GM12878 (cell line): Measurements from ENCODE around the gene PLAAT5. TPM values are rescaled to one million over a fixed set of nuclear protein-coding genes. Genes with fewer than 3 reads are reported as not detected.

Experiments used
- ATAC-seq: fragments of 200-7000 bp; cut with Tn5 transposase; 3 replicates; pipeline ENCODE4 v1.9.1; 2020; ENCODE audit warnings: mild to moderate bottlenecking, moderate library complexity
- Bru-seq: library from RNA; stranded (reverse); fragments of 400-500 nt; gene quantifications from one replicate; lab custom pipeline; 2021; lab: Mats Ljungman, UMichigan
- BruChase-seq, 2 experiments: library from RNA; stranded (reverse); fragments of 400-500 nt; gene quantifications; one replicate each; lab custom pipeline; 2021; lab: Mats Ljungman, UMichigan
- BruUV-seq: library from RNA; stranded (reverse); fragments of 400-500 nt; replicated peaks from 2 replicates; lab custom pipeline; 2021; lab: Mats Ljungman, UMichigan
- CTCF ChIA-PET: fragments of 300-600 bp; sonication (Branson Sonifier 250); formaldehyde crosslinking; extraction: SDS; loops from one replicate; lab custom pipeline; 2021; ENCODE audit warnings: inconsistent platforms; lab: Yijun Ruan, JAX
- POLR2A ChIA-PET: fragments of 350-600 bp; formaldehyde crosslinking; extraction: SDS; loops from one replicate; lab custom pipeline; 2021; ENCODE audit warnings: inconsistent platforms; lab: Charles Lee
- RAD21 ChIA-PET: fragments of 300-600 bp; sonication (Branson Sonifier 250); formaldehyde crosslinking; loops from one replicate; lab custom pipeline; 2023; ENCODE audit warnings: antibody characterized with exemption; ENCODE audit not compliant: unreplicated experiment; lab: Charles Lee
- SMC1A ChIA-PET: fragments of 300-600 bp; sonication (Branson Sonifier 250); formaldehyde crosslinking; loops from one replicate; lab custom pipeline; 2023; ENCODE audit not compliant: unreplicated experiment, uncharacterized antibody; lab: Charles Lee
- DNase-seq: peaks from one replicate; pipeline ENCODE4 v3.0.0-alpha.2; 2011; ENCODE audit warnings: low read depth, low spot score
- FAIRE-seq: peaks from 3 replicates; lab custom pipeline; 2011; peaks lifted over from hg19 to GRCh38; lab: Jason Lieb, UNC
- H2AFZ ChIP-seq: 2 replicates; pipeline ENCODE4 v1.6.0; 2011; ENCODE audit warnings: low read depth, low read length, control low read depth; ENCODE audit not compliant: control insufficient read depth
- H3K27ac ChIP-seq: 2 replicates; pipeline ENCODE4 v1.5.1; 2011; ENCODE audit warnings: control low read depth; ENCODE audit not compliant: control insufficient read depth, insufficient read depth
- H3K27me3 ChIP-seq, 2 experiments: replicated peaks in 1 of 2; 2 replicates each; pipeline versions ENCODE4 v1.6.0 to v1.6.1; 2011; ENCODE audit warnings: low read length in 1 of 2; ENCODE audit not compliant: control insufficient read depth in 2 of 2, insufficient read depth in 2 of 2
- H3K36me3 ChIP-seq, 2 experiments: 2 replicates each; pipeline ENCODE4 v1.5.1; 2011; ENCODE audit warnings: low read length in 1 of 2; ENCODE audit not compliant: control insufficient read depth in 2 of 2, insufficient read depth in 2 of 2
- H3K4me1 ChIP-seq: 2 replicates; pipeline ENCODE4 v1.6.1; 2011; ENCODE audit warnings: mild to moderate bottlenecking, low read length, moderate library complexity, mixed read lengths; ENCODE audit not compliant: control insufficient read depth, insufficient read depth
- H3K4me2 ChIP-seq: 2 replicates; pipeline ENCODE4 v1.6.0; 2011; ENCODE audit warnings: control low read depth; ENCODE audit not compliant: control insufficient read depth, insufficient read depth
- H3K4me3 ChIP-seq: fragments of 200-600 bp; sonication (generic); 2 replicates; pipeline ENCODE4 v1.5.1; 2016
- H3K79me2 ChIP-seq: 2 replicates; pipeline ENCODE4 v1.6.0; 2011; ENCODE audit warnings: low read length; ENCODE audit not compliant: control insufficient read depth, insufficient read depth
- H3K9ac ChIP-seq: 2 replicates; pipeline ENCODE4 v1.8.0; 2011; ENCODE audit warnings: low read length, control low read depth, mixed read lengths; ENCODE audit not compliant: control insufficient read depth, insufficient read depth
- H3K9me3 ChIP-seq: replicated peaks from 3 replicates; pipeline ENCODE4 v1.5.1; 2011; ENCODE audit warnings: mild to moderate bottlenecking, low read length; ENCODE audit not compliant: control insufficient read depth, insufficient read depth
- H4K20me1 ChIP-seq: 2 replicates; pipeline ENCODE4 v1.6.0; 2011; ENCODE audit not compliant: control insufficient read depth, insufficient read depth
- CREM ChIP-seq: IDR thresholded peaks from 2 replicates; pipeline ENCODE4 v1.6.1; 2014; ENCODE audit warnings: antibody characterized with exemption, low read depth
- HDAC6 ChIP-seq: fragments of 200-600 bp; sonication (generic); IDR thresholded peaks from one replicate; pipeline ENCODE4 v1.8.0; 2017; ENCODE audit warnings: antibody characterized with exemption; ENCODE audit not compliant: unreplicated experiment
- SP1 ChIP-seq: IDR thresholded peaks from one replicate; pipeline ENCODE4 v1.6.1; 2011; ENCODE audit warnings: low read depth, low read length
- SRF ChIP-seq, 2 experiments: IDR thresholded peaks; 2 replicates each; pipeline ENCODE4 v1.6.1; 2011; ENCODE audit warnings: low read depth in 2 of 2, low read length in 2 of 2, mild to moderate bottlenecking in 1 of 2, moderate library complexity in 1 of 2
- SUZ12 ChIP-seq: fragments of 200-600 bp; sonication (generic); IDR thresholded peaks from one replicate; pipeline ENCODE4 v1.6.1; 2018; ENCODE audit warnings: antibody characterized with exemption, mild to moderate bottlenecking; ENCODE audit not compliant: unreplicated experiment
- ZNF384 ChIP-seq: IDR thresholded peaks from 2 replicates; pipeline ENCODE4 v1.6.1; 2012; ENCODE audit warnings: low read depth, mild to moderate bottlenecking, low read length, improper control_type of control experiment, borderline replicate concordance
- WGBS: methylation state at CpG from one replicate; pipeline ENCODE4 v1.1.6; 2016; ENCODE audit warnings: low lambda C conversion rate; ENCODE audit not compliant: insufficient replicate concordance, insufficient coverage; ENCODE audit errors: missing lambda C conversion rate; 5-methylcytosine and 5-hydroxymethylcytosine counted together
- in situ Hi-C: fragments of 300-500 bp; cut with MboI; formaldehyde crosslinking; loops from 9 replicates; pipeline ENCODE4 v1.14.3; 2018; ENCODE audit warnings: mixed read lengths
- intact Hi-C: fragments of 100-400 bp; cut with micrococcal nuclease; formaldehyde crosslinking; loops from one replicate; pipeline ENCODE4 v1.14.2; 2022; ENCODE audit not compliant: unreplicated experiment
- long read RNA-seq, 2 experiments: library from polyadenylated mRNA; unstranded; transcript quantifications; one replicate each; pipeline ENCODE4 v2.0.0, GENCODE V29; 2019 to 2020
- polyA minus RNA-seq, 3 experiments: library from RNA; depleted of rRNA, polyadenylated mRNA; stranded (reverse); fragments of >200 nt; gene quantifications; 2 replicates each; pipeline ENCODE4 v1.2.3, GENCODE V29; 2011
- polyA plus RNA-seq, 11 experiments: library from polyadenylated mRNA; depleted of rRNA in 4 of 11; unstranded in 6 of 11; stranded (reverse) in 5 of 11; fragments of >200 nt; fragmentation: Nextera tagmentation in 4 of 11; fragmentation: Illumina TruSeq in 1 of 11; extraction: Ambion mirVana in 4 of 11; extraction: Trizol in 1 of 11; gene quantifications; 1 replicate in 1 of 11; 2 replicates in 10 of 11; pipeline versions ENCODE4 v1.2.1 to v1.2.3, GENCODE V29; 2011 to 2016; ENCODE audit warnings: inconsistent platforms in 2 of 11, missing spikeins in 2 of 11, low read depth in 1 of 11
- total RNA-seq, 4 experiments: library from RNA; depleted of rRNA in 3 of 4; stranded (reverse); fragments of >200 nt in 3 of 4; fragmentation: Illumina TruSeq in 1 of 4; extraction: Trizol in 1 of 4; gene quantifications; 2 replicates each; pipeline versions ENCODE4 v1.2.1 to v1.2.3, GENCODE V29; 2013 to 2021
- TF ChIP-seq, protein P1 (sequence below): IDR thresholded peaks from 2 replicates; pipeline ENCODE4 v1.6.1; 2012; ENCODE audit warnings: low read depth, low read length, improper control_type of control experiment
- TF ChIP-seq, protein P2 (sequence below): fragments of 450-650 bp; IDR thresholded peaks from 2 replicates; pipeline ENCODE4 v1.6.1; 2014; ENCODE audit warnings: mild to moderate bottlenecking
- TF ChIP-seq, protein P3 (sequence below): IDR thresholded peaks from 2 replicates; pipeline ENCODE4 v1.6.1; 2011; ENCODE audit warnings: borderline replicate concordance, low read depth, mild to moderate bottlenecking, moderate library complexity, mixed read lengths, low read length; ENCODE audit not compliant: insufficient read depth; ENCODE audit errors: extremely low read length

Gene PLAAT5, protein sequence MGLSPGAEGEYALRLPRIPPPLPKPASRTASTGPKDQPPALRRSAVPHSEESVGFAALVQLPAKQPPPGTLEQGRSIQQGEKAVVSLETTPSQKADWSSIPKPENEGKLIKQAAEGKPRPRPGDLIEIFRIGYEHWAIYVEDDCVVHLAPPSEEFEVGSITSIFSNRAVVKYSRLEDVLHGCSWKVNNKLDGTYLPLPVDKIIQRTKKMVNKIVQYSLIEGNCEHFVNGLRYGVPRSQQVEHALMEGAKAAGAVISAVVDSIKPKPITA
- not detected in 2 replicates for total RNA-seq (2013; cell fraction: nucleolus; rRNA removed)
- total RNA-seq (2014; rRNA removed) (not detected in 2 replicates), total RNA-seq (2014; rRNA removed; fragmentation: Illumina TruSeq; extraction: Trizol) (not detected in 2 replicates), total RNA-seq (2021) (not detected in 2 replicates), polyA plus RNA-seq (2011; rRNA removed) (not detected in 2 replicates), polyA plus RNA-seq (2014; fragmentation: Illumina TruSeq; extraction: Trizol) (not detected in 2 replicates), polyA plus RNA-seq (2014; fragmentation: Nextera tagmentation; extraction: Ambion mirVana) (not detected), polyA plus RNA-seq (2014; rRNA removed) (not detected in 2 replicates), polyA plus RNA-seq (2016; fragmentation: Nextera tagmentation; extraction: Ambion mirVana) (not detected), polyA minus RNA-seq (2011; rRNA and poly(A)+ RNA removed) (not detected in 2 replicates), Bru-seq, nascent RNA (percentile 3 among the genes with signal in this experiment), BruChase-seq, experiment 1, labeled RNA remaining after a 6-hour chase (percentile 8 among the genes with signal in this experiment), BruChase-seq, experiment 2, labeled RNA remaining after a 2-hour chase (percentile 3 among the genes with signal in this experiment)
- not detected for polyA plus RNA-seq (2011; ENCODE audit: low read depth)
- not detected in 2 replicates for polyA plus RNA-seq (2011; cell fraction: cytosol; rRNA removed)
- not detected in 2 replicates for polyA plus RNA-seq (2011; cell fraction: nucleus; rRNA removed)
- polyA plus RNA-seq (2012): not detected in 2 replicates
- polyA minus RNA-seq (2011; cell fraction: cytosol; rRNA and poly(A)+ RNA removed): not detected in 2 replicates
- not detected in 2 replicates for polyA minus RNA-seq (2011; cell fraction: nucleus; rRNA and poly(A)+ RNA removed)
- long read RNA-seq, experiment 1: 0 reads
- long read RNA-seq, experiment 2: 0 reads

DNA sequence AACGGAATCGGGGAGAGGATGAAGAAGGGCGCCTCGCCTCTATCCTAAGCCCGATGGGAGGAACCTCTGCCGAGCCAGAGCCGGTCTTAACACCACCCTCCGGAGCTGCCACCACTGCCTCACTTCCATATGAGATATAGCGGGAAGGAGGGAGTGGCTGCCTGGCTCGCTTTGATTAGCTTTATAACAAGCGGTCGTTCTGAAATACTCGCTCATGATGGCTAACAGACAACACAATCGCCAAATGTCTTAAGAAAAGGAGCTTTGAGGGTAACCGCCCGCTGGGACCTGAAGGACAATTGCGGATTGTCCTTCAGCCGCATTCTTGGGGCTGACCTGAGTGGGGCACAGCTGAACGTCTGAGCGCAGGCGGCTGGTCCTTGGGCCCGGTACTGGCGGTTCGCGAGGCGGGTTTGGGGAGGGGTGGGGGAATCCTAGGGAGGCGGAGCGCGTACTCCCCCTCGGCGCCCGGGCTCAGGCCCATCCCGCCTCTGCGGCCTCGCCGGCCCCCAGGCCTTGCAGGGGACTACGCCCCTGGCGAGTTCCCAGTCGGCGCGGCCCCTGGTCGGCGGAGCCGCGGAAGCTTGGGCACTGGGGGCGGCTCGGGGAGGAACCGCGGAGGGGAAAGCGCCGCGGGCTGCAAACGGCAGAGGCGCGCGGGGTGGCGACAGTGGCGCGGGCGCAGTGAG, at the start of gene PLAAT5:
TSS of gene PLAAT5 (minus strand) at position 617 of the 689 bp plus-strand sequence. CDS start at position 484, 133 bp downstream.
- H3K9ac ChIP-seq: no peak within 1 kb of the TSS
- in situ Hi-C loops: no loop called here

More for the DNA sequence above, at the start of gene PLAAT5:
- WGBS: 42% methylated on average over 54 of the region's 60 CpGs
- Histone ChIP-seq H3K9me3 (no peaks in the 10 kb centered on the region; the same call in 2 of the 3 replicates), H3K27me3 (peaks cover 3 to 8% of the 10 kb centered on the region in 2 experiments; a peak in 3 of 4 replicates), H3K4me3 (no peak within 1 kb of the TSS), H4K20me1 (no peaks in the 10 kb centered on the region), H3K36me3 (no peaks in the 10 kb centered on the region), H3K27ac (no peak within 1 kb of the TSS), H3K4me1 (no peaks in the 10 kb centered on the region), H3K79me2 (no peaks in the 10 kb centered on the region), H2AFZ (no peak within 1 kb of the TSS), H3K4me2 (no peak within 1 kb of the TSS; the same call in 1 of the 2 replicates)
- POLR2A ChIA-PET: no interaction called here
- TF ChIP-seq SP1 (no peak), SUZ12 (peak; percentile 38), HDAC6 (peak; percentile 52), CREM (no peak), ZNF384 (no peak), SRF (IDR thresholded peaks at IDR 0.05; ENCODE audit: low read depth in 2 of 2, low read length in 2 of 2) (no peak)
- TF ChIP-seq, protein P1, sequence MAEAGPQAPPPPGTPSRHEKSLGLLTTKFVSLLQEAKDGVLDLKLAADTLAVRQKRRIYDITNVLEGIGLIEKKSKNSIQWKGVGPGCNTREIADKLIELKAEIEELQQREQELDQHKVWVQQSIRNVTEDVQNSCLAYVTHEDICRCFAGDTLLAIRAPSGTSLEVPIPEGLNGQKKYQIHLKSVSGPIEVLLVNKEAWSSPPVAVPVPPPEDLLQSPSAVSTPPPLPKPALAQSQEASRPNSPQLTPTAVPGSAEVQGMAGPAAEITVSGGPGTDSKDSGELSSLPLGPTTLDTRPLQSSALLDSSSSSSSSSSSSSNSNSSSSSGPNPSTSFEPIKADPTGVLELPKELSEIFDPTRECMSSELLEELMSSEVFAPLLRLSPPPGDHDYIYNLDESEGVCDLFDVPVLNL: no peak
- TF ChIP-seq, protein P2, sequence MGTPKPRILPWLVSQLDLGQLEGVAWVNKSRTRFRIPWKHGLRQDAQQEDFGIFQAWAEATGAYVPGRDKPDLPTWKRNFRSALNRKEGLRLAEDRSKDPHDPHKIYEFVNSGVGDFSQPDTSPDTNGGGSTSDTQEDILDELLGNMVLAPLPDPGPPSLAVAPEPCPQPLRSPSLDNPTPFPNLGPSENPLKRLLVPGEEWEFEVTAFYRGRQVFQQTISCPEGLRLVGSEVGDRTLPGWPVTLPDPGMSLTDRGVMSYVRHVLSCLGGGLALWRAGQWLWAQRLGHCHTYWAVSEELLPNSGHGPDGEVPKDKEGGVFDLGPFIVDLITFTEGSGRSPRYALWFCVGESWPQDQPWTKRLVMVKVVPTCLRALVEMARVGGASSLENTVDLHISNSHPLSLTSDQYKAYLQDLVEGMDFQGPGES: no peak
- TF ChIP-seq, protein P3, sequence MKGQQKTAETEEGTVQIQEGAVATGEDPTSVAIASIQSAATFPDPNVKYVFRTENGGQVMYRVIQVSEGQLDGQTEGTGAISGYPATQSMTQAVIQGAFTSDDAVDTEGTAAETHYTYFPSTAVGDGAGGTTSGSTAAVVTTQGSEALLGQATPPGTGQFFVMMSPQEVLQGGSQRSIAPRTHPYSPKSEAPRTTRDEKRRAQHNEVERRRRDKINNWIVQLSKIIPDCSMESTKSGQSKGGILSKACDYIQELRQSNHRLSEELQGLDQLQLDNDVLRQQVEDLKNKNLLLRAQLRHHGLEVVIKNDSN: no peak
- SMC1A ChIA-PET: no interaction called here
- DNase-seq (no peak), FAIRE-seq (no peak), ATAC-seq (no peak)
- CTCF ChIA-PET: interaction anchor here (6.0 kb wide), 1 partner anchor 11 kb away, joined by 25 read pairs; no protein-coding TSS in a partner anchor
- BruUV-seq: no TSS peak
- intact Hi-C loops: no loop called here
- RAD21 ChIA-PET: no interaction called here
